ENCODE results near the gene HSPB1.
"Not testable (repeated sequence)": the region's sequence is repeated elsewhere in the genome, so short reads cannot be mapped to it uniquely, and the experiment has no call there.

The HSPB1 gene

DNA sequence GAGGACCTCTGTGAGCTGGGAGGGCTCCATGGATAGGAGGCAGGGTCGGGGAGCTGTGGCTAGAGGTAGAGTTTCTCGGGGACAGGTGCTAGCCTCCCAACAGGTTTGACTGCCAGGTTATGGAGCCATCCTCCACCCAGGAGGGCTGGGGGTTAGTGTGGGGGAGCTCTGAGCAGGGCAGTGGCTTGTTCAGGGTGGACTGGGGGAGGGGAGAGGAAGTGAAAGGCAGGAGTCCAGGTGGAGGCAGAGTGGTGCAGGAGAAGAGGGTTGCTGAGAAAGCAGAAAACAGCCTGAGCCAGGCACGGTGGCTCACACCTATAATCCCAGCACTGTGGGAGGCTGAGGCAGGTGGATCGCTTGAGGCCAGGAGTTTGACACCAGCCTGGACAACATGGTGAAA, 40.5 kb upstream of the HSPB1 start:
- DNase-seq (ENCODE audit: insufficient read length, low spot score) (no peak), FAIRE-seq (no peak)
- TF ChIP-seq, protein P1, sequence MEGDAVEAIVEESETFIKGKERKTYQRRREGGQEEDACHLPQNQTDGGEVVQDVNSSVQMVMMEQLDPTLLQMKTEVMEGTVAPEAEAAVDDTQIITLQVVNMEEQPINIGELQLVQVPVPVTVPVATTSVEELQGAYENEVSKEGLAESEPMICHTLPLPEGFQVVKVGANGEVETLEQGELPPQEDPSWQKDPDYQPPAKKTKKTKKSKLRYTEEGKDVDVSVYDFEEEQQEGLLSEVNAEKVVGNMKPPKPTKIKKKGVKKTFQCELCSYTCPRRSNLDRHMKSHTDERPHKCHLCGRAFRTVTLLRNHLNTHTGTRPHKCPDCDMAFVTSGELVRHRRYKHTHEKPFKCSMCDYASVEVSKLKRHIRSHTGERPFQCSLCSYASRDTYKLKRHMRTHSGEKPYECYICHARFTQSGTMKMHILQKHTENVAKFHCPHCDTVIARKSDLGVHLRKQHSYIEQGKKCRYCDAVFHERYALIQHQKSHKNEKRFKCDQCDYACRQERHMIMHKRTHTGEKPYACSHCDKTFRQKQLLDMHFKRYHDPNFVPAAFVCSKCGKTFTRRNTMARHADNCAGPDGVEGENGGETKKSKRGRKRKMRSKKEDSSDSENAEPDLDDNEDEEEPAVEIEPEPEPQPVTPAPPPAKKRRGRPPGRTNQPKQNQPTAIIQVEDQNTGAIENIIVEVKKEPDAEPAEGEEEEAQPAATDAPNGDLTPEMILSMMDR (IDR thresholded peaks at IDR 0.05; ENCODE audit: insufficient read depth, missing control alignments) = no peak

GRCh38 chr7:76262683-76263402, 39.6 kb upstream of the HSPB1 start:
- FAIRE-seq (no peak), DNase-seq (ENCODE audit: insufficient read length, low spot score) (no peak)
- TF ChIP-seq, protein P1 (IDR thresholded peaks at IDR 0.05; ENCODE audit: insufficient read depth, missing control alignments) = peak; percentile 66

DNA sequence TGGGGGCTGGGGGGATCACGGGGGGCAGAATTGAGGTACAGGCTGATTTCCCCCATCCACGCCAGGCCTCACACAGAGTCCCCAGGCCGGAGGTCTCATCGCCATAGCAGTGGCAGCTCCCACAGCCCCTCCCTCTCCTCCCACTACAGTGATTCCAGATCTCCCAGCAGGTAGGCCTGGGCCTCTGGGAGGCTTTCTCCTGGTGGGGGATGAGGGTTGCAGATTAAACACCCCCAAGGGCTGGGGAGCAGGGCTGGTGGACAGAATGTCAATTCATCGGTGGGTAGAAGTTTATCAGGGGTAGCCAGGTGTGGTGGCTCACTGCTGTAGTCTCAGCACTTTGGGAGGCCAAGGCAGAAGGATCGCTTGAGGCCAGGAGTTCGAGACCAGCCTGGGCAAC, 37.2 kb upstream of the HSPB1 start:
- DNase-seq (ENCODE audit: insufficient read length, low spot score) (no peak), FAIRE-seq (no peak)
- TF ChIP-seq, protein P1 (IDR thresholded peaks at IDR 0.05; ENCODE audit: insufficient read depth, missing control alignments) = no peak

- DNase-seq (ENCODE audit: insufficient read length, low spot score) (no peak), FAIRE-seq (no peak)
- TF ChIP-seq, protein P1 (IDR thresholded peaks at IDR 0.05; ENCODE audit: insufficient read depth, missing control alignments) = no peak
Measured at GRCh38 chr7:76267107-76267893, 35.2 kb upstream of the HSPB1 start.

- FAIRE-seq = no peak
- DNase-seq (ENCODE audit: insufficient read length, low spot score) = no peak
- TF ChIP-seq, protein P1 (IDR thresholded peaks at IDR 0.05; ENCODE audit: insufficient read depth, missing control alignments) = no peak
Measured at GRCh38 chr7:76267894-76268183, 34.6 kb upstream of the HSPB1 start.

- FAIRE-seq = no peak
- TF ChIP-seq, protein P1 (IDR thresholded peaks at IDR 0.05; ENCODE audit: insufficient read depth, missing control alignments) = no peak
- DNase-seq (ENCODE audit: insufficient read length, low spot score) = no peak
Measured at GRCh38 chr7:76268376-76268775, 34.1 kb upstream of the HSPB1 start.

DNA sequence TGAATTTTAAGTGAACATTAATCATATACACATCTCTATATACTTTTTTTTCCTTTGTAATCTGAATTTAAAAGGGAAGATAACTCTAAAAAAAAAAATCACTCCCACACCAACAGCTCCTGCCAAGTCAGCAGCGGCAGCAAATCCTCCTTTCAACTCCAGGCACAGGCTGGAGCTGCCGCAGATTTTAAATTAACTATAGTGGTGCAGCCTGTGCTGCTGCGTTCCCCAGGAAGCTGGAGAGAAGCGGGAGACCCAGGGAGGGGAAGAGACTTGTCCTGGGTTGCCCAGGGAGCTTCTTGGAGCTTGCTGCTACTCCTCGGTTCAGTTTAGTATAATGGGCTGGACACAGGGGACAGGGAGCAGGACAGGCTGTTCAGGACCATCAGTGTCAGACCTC, 32.6 kb upstream of the HSPB1 start:
- FAIRE-seq (no peak), DNase-seq (ENCODE audit: insufficient read length, low spot score) (no peak)
- TF ChIP-seq, protein P1 (IDR thresholded peaks at IDR 0.05; ENCODE audit: insufficient read depth, missing control alignments) = no peak

GRCh38 chr7:76271384-76271783, 31.1 kb upstream of the HSPB1 start:
- not testable (repeated sequence) for FAIRE-seq

More at GRCh38 chr7:76271384-76271783, 31.1 kb upstream of the HSPB1 start:
- not testable (repeated sequence) for DNase-seq (ENCODE audit: insufficient read length, low spot score)

Data from D721Med (cell line).